A549 (cell line): ENCODE results near the gene ATP5ME.

Source experiments
- CEBPB ChIP-seq, 2 experiments: fragments of >200 bp in 1 of 2; sonication (Bioruptor Twin) in 1 of 2; formaldehyde crosslinking in 1 of 2; IDR thresholded peaks; 2 replicates each; pipeline ENCODE4 v1.6.1; 2012 to 2016
- CTCF ChIP-seq: fragments of >200 bp; sonication (Bioruptor Twin); formaldehyde crosslinking; IDR thresholded peaks from 3 replicates; pipeline ENCODE4 v1.5.1; 2016
- EP300 ChIP-seq, 2 experiments: fragments of >200 bp; sonication (Bioruptor Twin); formaldehyde crosslinking; IDR thresholded peaks; 2 replicates in 1 of 2; 3 replicates in 1 of 2; pipeline ENCODE4 v1.6.1; 2016 to 2017
- HMGXB4 ChIP-seq: fragments of 250-450 bp; sonication (Bioruptor Pico); IDR thresholded peaks from 2 replicates; pipeline ENCODE4 v1.5.0; 2021; ENCODE audit warnings: mild to moderate bottlenecking, moderate library complexity, borderline replicate concordance
- JUNB ChIP-seq: fragments of >200 bp; sonication (Bioruptor Twin); formaldehyde crosslinking; IDR thresholded peaks from 2 replicates; pipeline ENCODE4 v1.6.1; 2016
- PHF8 ChIP-seq: fragments of 200-600 bp; sonication (generic); IDR thresholded peaks from 2 replicates; pipeline ENCODE4 v1.6.1; 2016; ENCODE audit warnings: low read depth, mild to moderate bottlenecking, antibody characterized with exemption, moderate library complexity, borderline replicate concordance
- REST ChIP-seq: fragments of 200-600 bp; sonication (generic); IDR thresholded peaks from 2 replicates; pipeline ENCODE4 v1.6.1; 2016; ENCODE audit warnings: antibody characterized with exemption, mild to moderate bottlenecking, moderate library complexity

- TF ChIP-seq CTCF (no peak), CEBPB (IDR thresholded peaks at IDR 0.05) (no peak), JUNB (no peak), EP300 (IDR thresholded peaks at IDR 0.05) (no peak), PHF8 (no peak), HMGXB4 (CRISPR knock-in tag) (no peak), REST (no peak)
These were observed 47.6 kb downstream of the ATP5ME start for GRCh38 chr4:626201-627091.
